Prostate gland (tissue), 2 donors: Measurements from ENCODE around the gene CCDC170.

Experiments used
- POLR2A ChIP-seq: fragments of 450-650 bp; IDR thresholded peaks from one replicate; pipeline ENCODE4 v1.6.1; 2016; ENCODE audit warnings: antibody characterized with exemption, mild to moderate bottlenecking
- POLR2AphosphoS5 ChIP-seq: sonication (generic); formaldehyde crosslinking; IDR thresholded peaks from one replicate; pipeline ENCODE4 v1.6.1; 2017; ENCODE audit warnings: antibody characterized with exemption
- TF ChIP-seq, protein P1 (sequence below), 4 experiments: fragments of 200-600 bp in 2 of 4; fragments of 450-650 bp in 2 of 4; sonication (generic) in 2 of 4; IDR thresholded peaks; 1 replicate in 3 of 4; 2 replicates in 1 of 4; pipeline ENCODE4 v1.5.1; 2016 to 2019; ENCODE audit warnings: antibody characterized with exemption in 4 of 4, mild to moderate bottlenecking in 2 of 4, moderate library complexity in 2 of 4

- TF ChIP-seq POLR2A = no peak
- TF ChIP-seq, protein P1, sequence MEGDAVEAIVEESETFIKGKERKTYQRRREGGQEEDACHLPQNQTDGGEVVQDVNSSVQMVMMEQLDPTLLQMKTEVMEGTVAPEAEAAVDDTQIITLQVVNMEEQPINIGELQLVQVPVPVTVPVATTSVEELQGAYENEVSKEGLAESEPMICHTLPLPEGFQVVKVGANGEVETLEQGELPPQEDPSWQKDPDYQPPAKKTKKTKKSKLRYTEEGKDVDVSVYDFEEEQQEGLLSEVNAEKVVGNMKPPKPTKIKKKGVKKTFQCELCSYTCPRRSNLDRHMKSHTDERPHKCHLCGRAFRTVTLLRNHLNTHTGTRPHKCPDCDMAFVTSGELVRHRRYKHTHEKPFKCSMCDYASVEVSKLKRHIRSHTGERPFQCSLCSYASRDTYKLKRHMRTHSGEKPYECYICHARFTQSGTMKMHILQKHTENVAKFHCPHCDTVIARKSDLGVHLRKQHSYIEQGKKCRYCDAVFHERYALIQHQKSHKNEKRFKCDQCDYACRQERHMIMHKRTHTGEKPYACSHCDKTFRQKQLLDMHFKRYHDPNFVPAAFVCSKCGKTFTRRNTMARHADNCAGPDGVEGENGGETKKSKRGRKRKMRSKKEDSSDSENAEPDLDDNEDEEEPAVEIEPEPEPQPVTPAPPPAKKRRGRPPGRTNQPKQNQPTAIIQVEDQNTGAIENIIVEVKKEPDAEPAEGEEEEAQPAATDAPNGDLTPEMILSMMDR (IDR thresholded peaks at IDR 0.05) = no peak
- no peak for TF ChIP-seq POLR2AphosphoS5
Measured at GRCh38 chr6:151535476-151536187, 41.8 kb downstream of the CCDC170 start.
